Keratinocyte (primary cell): ENCODE results near the gene VSIG10L2. TPM values are rescaled to one million over a fixed set of nuclear protein-coding genes. Genes with fewer than 3 reads are reported as not detected.

ENCODE experiments used
- DNase-seq: peaks from one replicate; pipeline ENCODE4 v3.0.0-alpha.2; 2011; ENCODE audit warnings: low read depth, missing footprints, low spot score
- FAIRE-seq: peaks from 2 replicates; lab custom pipeline; 2011; peaks lifted over from hg19 to GRCh38; lab: Jason Lieb, UNC
- H2AFZ ChIP-seq: 2 replicates; pipeline ENCODE4 v1.6.0; 2012; ENCODE audit warnings: low read length, control low read depth, inconsistent platforms; ENCODE audit not compliant: control insufficient read depth
- H3K27ac ChIP-seq: 2 replicates; pipeline ENCODE4 v1.5.1; 2011; ENCODE audit warnings: low read length; ENCODE audit not compliant: control insufficient read depth, insufficient read depth
- H3K27me3 ChIP-seq: 3 replicates; pipeline ENCODE4 v1.6.0; 2011; ENCODE audit warnings: low read length; ENCODE audit not compliant: control insufficient read depth, insufficient read depth; ENCODE audit errors: extremely low read depth
- H3K36me3 ChIP-seq, 2 experiments: 2 replicates in 1 of 2; 3 replicates in 1 of 2; pipeline ENCODE4 v1.5.1; 2011; ENCODE audit warnings: low read length in 2 of 2, mild to moderate bottlenecking in 1 of 2; ENCODE audit not compliant: control insufficient read depth in 2 of 2, insufficient read depth in 2 of 2; ENCODE audit errors: extremely low read depth in 1 of 2
- H3K4me1 ChIP-seq: 3 replicates; pipeline ENCODE4 v1.5.1; 2011; ENCODE audit warnings: low read length; ENCODE audit not compliant: control insufficient read depth, insufficient read depth; ENCODE audit errors: extremely low read depth
- H3K4me2 ChIP-seq: 3 replicates; pipeline ENCODE4 v1.6.0; 2011; ENCODE audit warnings: low read depth, low read length; ENCODE audit not compliant: control insufficient read depth, insufficient read depth; ENCODE audit errors: extremely low read depth
- H3K4me3 ChIP-seq, 3 experiments: fragments of 200-600 bp in 1 of 3; sonication (generic) in 1 of 3; 2 replicates in 2 of 3; 3 replicates in 1 of 3; pipeline ENCODE4 v1.5.1; 2011 to 2016; ENCODE audit warnings: low read length in 3 of 3, mild to moderate bottlenecking in 3 of 3, control low read depth in 2 of 3, inconsistent platforms in 1 of 3, low read depth in 1 of 3, mixed read lengths in 1 of 3, mixed run types in 1 of 3, moderate library complexity in 1 of 3; ENCODE audit not compliant: control insufficient read depth in 2 of 3, insufficient read depth in 2 of 3; ENCODE audit errors: extremely low read depth in 1 of 3
- H3K79me2 ChIP-seq: 2 replicates; pipeline ENCODE4 v1.6.0; 2012; ENCODE audit warnings: low read length; ENCODE audit not compliant: control insufficient read depth, insufficient read depth
- H3K9ac ChIP-seq: 3 replicates; pipeline ENCODE4 v1.6.0; 2011; ENCODE audit warnings: low read length; ENCODE audit not compliant: control insufficient read depth, insufficient read depth; ENCODE audit errors: extremely low read depth
- H3K9me1 ChIP-seq: 3 replicates; pipeline ENCODE4 v1.6.0; 2011; ENCODE audit warnings: low read length; ENCODE audit not compliant: control insufficient read depth, insufficient read depth; ENCODE audit errors: extremely low read depth
- H3K9me3 ChIP-seq: 2 replicates; pipeline ENCODE4 v1.5.1; 2012; ENCODE audit warnings: low read depth, low read length; ENCODE audit not compliant: control insufficient read depth
- H4K20me1 ChIP-seq: 3 replicates; pipeline ENCODE4 v1.6.0; 2011; ENCODE audit warnings: low read length; ENCODE audit not compliant: control insufficient read depth, insufficient read depth; ENCODE audit errors: extremely low read depth
- EZH2 ChIP-seq: IDR thresholded peaks from one replicate; pipeline ENCODE4 v1.6.1; 2012; ENCODE audit warnings: inconsistent platforms, mild to moderate bottlenecking, low read length, moderate library complexity
- dilution Hi-C: fragments of 300-500 bp; cut with MboI; formaldehyde crosslinking; loops from one replicate; pipeline ENCODE4 v1.7.0; 2020; ENCODE audit warnings: low sequenced_read_pairs; ENCODE audit not compliant: extremely low pct_ligation_motif_present
- polyA plus RNA-seq, 5 experiments: library from polyadenylated mRNA; depleted of rRNA in 3 of 5; stranded (reverse) in 3 of 5; stranded (forward) in 1 of 5; unstranded in 1 of 5; fragments of >200 nt; gene quantifications; 1 replicate in 1 of 5; 2 replicates in 3 of 5; 3 replicates in 1 of 5; pipeline versions ENCODE4 v1.2.1 to v1.2.3, GENCODE V29; 2011 to 2012; ENCODE audit warnings: missing spikeins in 2 of 5, low read depth in 1 of 5, low replicate concordance in 1 of 5
- TF ChIP-seq, protein P1 (sequence below), 3 experiments: IDR thresholded peaks in 1 of 3; conservative IDR thresholded peaks in 1 of 3; optimal IDR thresholded peaks in 1 of 3; 2 replicates in 2 of 3; 3 replicates in 1 of 3; pipeline versions ENCODE3 to v1.5.1; 2011; ENCODE audit warnings: low read length in 3 of 3, mild to moderate bottlenecking in 3 of 3, moderate library complexity in 2 of 3, control low read depth in 1 of 3, inconsistent platforms in 1 of 3; ENCODE audit not compliant: insufficient read depth in 2 of 3; ENCODE audit errors: extremely low read depth in 1 of 3

The VSIG10L2 gene
- polyA plus RNA-seq, 1 donor (not counting 4 experiments of a cell fraction or from before 2014, with no cell fraction given), result 0.09 TPM

GRCh38 chr11:125929445-125930075 is 16.3 kb upstream of the VSIG10L2 start:
- no peak for FAIRE-seq
- Histone ChIP-seq H3K9me3 (no peaks in the 10 kb centered on the region), H3K79me2 (no peaks in the 10 kb centered on the region), H3K27me3 (peaks cover 31% of the 10 kb centered on the region), H3K4me3 (no peak overlapping the region), H3K4me1 (no peaks in the 10 kb centered on the region), H3K4me2 (no peak overlapping the region), H3K9ac (no peak overlapping the region), H3K27ac (no peak overlapping the region), H3K36me3 (no peaks in the 10 kb centered on the region), H3K9me1 (no peaks in the 10 kb centered on the region), H2AFZ (no peak overlapping the region), H4K20me1 (no peaks in the 10 kb centered on the region)
- dilution Hi-C loops, result loop anchor here (25.0 kb wide), 1 partner anchor 283 kb away; the partner anchor contains the start of genes FAM118B and RPUSD4
- DNase-seq, result no peak
- TF ChIP-seq EZH2, result no peak
- TF ChIP-seq, protein P1, sequence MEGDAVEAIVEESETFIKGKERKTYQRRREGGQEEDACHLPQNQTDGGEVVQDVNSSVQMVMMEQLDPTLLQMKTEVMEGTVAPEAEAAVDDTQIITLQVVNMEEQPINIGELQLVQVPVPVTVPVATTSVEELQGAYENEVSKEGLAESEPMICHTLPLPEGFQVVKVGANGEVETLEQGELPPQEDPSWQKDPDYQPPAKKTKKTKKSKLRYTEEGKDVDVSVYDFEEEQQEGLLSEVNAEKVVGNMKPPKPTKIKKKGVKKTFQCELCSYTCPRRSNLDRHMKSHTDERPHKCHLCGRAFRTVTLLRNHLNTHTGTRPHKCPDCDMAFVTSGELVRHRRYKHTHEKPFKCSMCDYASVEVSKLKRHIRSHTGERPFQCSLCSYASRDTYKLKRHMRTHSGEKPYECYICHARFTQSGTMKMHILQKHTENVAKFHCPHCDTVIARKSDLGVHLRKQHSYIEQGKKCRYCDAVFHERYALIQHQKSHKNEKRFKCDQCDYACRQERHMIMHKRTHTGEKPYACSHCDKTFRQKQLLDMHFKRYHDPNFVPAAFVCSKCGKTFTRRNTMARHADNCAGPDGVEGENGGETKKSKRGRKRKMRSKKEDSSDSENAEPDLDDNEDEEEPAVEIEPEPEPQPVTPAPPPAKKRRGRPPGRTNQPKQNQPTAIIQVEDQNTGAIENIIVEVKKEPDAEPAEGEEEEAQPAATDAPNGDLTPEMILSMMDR (optimal IDR thresholded peaks at IDR 0.05 in 1 of 3, IDR thresholded peaks at IDR 0.05 in 1 of 3, conservative IDR thresholded peaks at IDR 0.05 in 1 of 3; ENCODE audit: extremely low read depth in 1 of 3, insufficient read depth in 2 of 3, low read length in 3 of 3), result no peak

- Histone ChIP-seq H4K20me1 (no peaks in the 10 kb centered on the region), H3K27ac (no peak overlapping the region), H3K4me1 (no peaks in the 10 kb centered on the region), H3K4me3 (no peak overlapping the region), H3K9me3 (no peaks in the 10 kb centered on the region), H3K9ac (no peak overlapping the region), H3K9me1 (no peaks in the 10 kb centered on the region), H3K4me2 (no peak overlapping the region), H3K27me3 (peaks cover 31% of the 10 kb centered on the region), H3K36me3 (no peaks in the 10 kb centered on the region), H3K79me2 (no peaks in the 10 kb centered on the region), H2AFZ (no peak overlapping the region)
- FAIRE-seq (no peak), DNase-seq (no peak)
- dilution Hi-C loops, result loop anchor here (25.0 kb wide), 1 partner anchor 282 kb away; the partner anchor contains the start of genes FAM118B and RPUSD4
- TF ChIP-seq EZH2, result no peak
- TF ChIP-seq, protein P1 (optimal IDR thresholded peaks at IDR 0.05 in 1 of 3, IDR thresholded peaks at IDR 0.05 in 1 of 3, conservative IDR thresholded peaks at IDR 0.05 in 1 of 3; ENCODE audit: extremely low read depth in 1 of 3, insufficient read depth in 2 of 3, low read length in 3 of 3), result no peak
These were observed 15.8 kb upstream of the VSIG10L2 start for GRCh38 chr11:125930076-125930450.
